Epidermal melanocyte (primary cell): ENCODE data around the gene WNT6.
A peak's percentile ranks its signal among the peaks of the same experiment; 100 is the strongest.
"Not testable (repeated sequence)": the region's sequence is repeated elsewhere in the genome, so short reads cannot be mapped to it uniquely, and the experiment has no call there.

ENCODE experiments used
- DNase-seq: peaks from one replicate; pipeline ENCODE4 v3.0.0; 2011; ENCODE audit warnings: low spot score; ENCODE audit not compliant: insufficient read length

WNT6 gene

DNA sequence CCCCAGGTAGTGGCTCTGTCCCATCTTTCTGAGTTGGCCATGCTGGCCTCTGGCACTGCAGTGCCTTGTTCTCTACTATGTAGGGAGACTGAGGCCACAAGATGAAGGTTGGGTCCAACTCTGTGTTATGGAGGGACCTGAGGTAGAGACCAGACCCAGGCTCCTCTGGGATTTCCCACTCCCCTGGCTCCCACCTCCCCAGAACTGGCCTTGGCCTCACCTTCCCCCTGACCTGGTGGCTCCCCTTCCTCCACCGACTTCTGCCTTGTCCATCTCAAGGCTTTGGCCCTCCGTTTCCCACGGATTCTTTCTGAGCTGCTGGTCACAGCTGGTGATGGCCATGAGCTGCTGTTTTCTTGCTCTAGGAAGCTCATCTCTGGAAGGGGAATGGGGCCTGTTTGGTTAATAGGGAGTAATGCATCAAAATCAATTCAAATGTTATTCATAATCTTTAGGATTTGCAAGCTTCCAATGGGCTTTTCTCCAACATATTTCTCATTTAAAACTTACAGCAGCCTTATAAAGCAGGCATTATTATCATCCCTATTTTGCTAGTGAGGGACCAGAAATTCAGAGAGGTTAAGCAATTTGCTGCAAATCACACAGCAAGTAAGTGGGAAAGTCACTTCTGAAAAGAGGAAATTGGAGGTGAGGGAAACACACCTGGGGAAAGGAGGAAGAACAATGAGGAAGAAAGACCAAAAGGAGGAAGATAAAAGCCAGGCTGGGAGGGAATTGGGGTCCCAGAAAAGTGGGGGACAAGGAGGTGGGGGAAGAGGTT, 28.9 kb upstream of the WNT6 start:
- no peak for DNase-seq

DNA sequence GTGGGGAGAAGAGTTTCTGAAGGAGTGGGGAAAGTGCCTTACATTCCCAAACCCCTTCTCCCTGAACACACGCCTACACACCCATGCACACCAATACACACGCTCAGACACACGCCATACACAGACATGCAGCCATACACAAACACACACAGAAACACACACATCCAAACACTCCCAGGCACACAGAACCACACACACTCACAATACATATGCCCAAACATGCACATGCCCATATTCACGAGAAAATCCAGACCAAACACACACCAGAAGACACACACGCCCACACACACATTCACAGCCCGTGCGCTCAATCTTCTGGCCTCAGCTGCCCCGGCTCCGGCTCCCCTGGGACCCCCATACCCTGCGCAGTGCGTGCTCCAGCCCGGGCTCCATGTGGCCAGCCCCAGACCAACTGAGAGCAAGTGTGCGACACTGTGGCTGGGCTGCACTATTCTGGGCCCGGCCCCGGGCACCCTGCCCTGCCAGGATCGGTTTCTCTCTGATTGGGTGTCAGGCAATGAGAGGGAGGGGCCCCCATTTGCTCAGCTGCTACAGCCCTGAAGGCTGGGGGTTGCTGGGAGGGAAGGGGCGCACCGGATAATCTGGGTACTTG, 28.1 kb upstream of the WNT6 start, which contains the start of gene PRKAG3:
Gene PRKAG3 (minus strand): TSS at position 426 of the 613 bp plus-strand sequence.
- DNase-seq: no peak

DNA sequence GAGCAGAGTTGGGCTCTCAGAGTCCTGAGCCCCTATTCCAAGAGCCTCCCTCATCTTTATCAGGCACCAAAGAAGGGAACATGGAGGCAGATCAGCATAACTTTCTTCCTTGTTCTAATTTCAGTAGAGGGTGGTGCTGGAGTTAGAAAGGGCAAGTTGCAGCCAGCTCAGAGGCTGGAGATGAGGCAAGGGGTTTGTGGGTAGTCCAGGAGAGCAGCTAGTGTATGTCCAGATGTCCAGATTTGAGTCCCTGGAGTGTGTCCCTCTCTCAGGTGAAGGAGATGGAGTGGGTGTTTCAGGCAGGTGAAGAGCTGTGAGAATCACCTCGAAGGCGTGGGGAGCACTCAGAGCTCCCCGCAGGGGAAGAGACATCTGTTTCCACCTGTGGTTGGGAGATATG, 27.5 kb upstream of the WNT6 start:
- DNase-seq: no peak

DNA sequence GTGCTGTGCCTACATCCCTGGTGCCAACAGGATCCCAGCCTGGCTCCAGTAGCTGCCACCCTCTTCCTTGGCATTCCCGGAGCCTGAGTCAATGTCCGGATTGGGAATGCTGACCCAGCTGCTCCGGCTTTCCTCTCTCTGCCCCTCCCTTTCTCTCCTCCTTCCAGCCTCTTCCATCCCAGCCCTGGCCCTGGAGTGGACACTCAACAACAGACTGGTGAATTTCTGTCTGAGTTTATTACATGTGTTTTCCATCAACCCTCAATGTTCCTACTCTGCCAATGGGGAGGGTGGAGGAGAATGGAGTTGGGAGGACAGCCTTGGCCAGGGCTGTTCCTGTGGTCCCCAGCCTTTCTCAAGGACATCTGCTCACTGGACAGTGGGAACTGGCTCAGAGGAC, 27.1 kb upstream of the WNT6 start:
- no peak for DNase-seq

DNA sequence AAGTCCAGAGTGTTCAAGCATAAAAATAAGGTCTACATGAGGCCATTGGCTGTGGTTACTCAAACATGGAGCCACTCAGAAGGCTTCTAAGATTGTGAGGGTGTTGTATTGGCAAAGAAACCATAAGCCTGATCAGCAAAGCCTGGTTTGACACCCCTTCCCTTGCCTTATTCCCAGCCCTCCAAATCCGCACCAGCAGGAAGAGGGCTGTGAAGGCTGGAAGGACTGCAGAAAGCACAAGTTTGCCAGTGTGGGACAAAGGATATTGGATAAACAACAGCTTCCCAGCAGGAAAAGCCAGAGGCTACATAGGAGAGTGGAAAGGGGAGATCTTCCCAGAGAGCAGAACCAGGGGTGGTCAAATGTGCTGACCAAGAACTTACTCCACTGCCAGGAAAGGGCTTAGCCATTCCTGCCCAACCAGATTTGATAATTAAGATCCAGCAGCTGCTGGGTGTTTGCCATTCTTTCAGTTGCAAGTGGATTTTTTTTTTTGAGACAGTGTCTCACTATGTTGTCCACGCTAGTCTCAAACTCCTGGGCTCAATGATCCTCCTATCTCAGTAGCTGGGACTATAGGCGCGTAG, 26.5 kb upstream of the WNT6 start:
- no peak for DNase-seq

DNA sequence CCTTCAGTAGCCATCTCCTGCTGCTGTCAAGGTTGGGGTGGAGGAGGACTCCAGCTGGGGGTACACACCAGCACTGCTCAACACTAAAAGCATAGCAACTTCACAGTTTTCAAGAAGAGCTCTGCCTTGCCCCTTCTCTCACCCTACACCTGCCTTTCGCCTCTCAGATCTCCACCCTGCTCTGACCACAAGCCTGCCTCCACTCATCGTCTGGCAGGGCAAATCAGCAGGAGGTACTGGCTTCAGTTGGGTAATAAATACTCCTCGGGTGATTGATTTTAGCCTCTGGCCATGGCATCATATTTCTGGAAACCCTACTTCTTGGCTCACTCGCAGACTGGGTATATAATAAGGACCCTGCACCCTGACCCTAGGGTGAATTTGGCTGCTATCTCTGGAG, 24.9 kb upstream of the WNT6 start:
- no peak for DNase-seq

DNA sequence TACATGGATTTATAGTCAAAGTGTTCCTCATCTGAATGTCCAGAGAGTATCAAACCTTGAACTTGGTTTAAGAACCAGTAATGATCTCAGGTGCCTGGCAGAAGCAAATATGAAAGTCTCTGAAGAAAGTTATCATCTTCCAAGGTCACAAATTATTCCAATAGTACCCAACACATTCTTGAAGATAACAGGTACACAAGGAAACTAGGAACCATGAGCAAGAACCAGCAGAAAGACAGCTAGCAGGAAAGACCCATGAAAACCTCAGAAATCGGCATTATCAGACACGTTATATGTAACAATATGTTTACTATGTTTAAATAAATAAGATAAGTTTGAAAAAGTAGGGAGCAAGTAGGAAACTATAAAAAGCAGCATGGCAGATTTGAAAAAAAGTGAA, 22.1 kb upstream of the WNT6 start:
- DNase-seq: no peak

DNA sequence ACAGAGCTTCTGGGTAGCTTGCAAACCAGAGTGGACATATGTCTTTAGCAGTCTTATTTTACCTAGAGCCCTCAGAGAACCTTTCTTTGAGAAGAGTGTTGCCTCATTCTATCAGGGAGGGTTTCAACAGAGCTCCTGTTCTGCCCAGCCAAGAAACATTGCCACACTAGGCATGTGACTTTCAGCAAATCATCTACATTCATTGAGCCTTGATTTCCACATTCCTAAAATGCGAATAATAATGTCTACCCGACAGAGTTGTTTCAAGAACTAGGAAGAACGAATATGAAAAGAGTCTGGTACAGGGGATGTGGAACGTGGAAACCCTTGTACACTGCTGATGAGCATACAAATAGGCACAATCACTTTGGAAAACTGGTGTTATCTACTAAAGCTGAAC, 20.2 kb upstream of the WNT6 start:
- DNase-seq: peak; percentile 43

DNA sequence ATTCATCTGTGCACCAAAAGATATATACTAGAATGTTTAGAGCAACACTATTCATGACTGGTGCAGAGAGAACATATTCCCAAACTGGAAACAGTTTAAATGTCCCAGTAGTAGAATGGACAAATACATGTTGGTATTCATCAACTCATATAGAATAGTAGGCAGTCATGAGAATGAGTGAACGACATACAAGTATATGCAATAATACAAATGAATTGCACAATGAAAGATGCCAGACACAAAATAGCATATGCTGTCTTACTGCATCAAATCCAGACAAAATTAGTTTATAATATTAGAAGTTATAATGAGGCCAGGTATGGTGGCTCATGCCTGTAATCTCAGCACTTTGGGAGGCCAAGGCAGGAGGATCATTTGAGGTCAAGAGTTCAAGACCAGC, 19.7 kb upstream of the WNT6 start:
- DNase-seq: no peak

DNA sequence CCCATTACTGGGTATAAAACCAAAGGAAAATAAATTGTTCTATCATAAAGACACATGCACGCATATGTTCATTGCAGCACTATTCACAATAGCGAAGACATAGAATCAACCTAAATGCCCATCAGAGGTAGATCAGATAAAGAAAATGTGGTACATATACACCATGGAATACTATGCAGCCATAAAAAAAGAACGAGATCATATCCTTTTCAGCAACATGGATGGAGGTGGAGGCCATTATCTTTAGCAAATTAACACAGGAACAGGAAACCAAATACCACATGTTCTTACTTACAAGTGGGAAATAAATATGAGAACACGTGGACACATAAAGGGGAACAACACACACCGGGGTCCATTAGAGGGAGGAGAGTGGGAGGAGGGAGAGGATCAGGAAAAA, 15.3 kb upstream of the WNT6 start:
- not testable (repeated sequence) for DNase-seq

DNA sequence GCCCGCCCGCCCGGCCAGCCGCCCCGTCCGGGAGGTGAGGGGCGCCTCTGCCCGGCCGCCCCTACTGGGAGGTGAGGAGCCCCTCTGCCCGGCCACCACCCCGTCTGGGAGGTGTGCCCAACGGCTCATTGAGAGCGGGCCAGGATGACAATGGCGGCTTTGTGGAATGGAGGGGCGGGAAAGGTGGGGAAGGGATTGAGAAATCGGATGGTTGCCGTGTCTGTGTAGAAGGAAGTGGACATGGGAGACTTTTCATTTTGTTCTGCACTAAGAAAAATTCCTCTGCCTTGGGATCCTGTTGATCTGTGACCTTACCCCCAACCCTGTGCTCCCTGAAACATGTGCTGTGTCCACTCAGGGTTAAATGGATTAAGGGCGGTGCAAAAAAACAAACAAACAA, 12.6 kb upstream of the WNT6 start:
- DNase-seq: not testable (repeated sequence)

DNA sequence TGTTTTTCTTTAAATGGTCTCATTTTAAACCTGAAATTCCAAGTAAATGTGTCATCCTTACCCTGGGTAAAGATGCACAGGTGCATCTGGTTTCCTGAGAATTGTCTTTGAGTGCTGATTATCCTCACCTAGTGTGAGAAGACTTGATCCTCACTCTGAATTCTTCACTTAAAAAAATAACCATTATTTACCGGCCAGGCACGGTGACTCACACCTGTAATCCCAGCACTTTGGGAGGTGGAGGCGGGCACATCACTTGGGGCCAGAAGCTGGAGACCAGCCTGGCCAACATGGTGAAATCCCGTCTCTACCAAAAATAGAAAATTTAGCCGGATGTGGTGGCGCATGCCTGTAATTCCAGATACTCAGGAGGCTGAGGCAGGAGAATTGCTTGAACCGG, 9.9 kb upstream of the WNT6 start:
- DNase-seq: no peak

DNA sequence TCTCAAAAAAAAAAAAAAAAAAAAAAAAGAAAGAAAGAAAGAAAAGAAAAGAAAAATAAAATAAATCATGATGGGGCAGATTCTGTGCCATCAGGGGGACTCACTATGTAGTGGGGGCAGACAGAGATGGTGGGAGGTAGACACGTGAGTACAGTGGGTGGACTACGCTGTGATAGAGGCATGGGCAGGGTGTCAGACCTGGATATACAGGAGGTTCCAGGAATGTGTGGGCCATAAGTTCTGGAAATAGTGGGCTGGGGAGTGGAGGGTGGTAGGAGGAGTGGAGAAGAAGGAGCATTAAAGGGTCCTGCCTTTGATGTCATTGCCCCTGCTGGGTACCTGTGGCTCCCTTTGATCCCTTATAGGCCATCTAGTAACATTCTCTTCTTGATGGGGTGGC, 8.8 kb upstream of the WNT6 start:
- no peak for DNase-seq

DNA sequence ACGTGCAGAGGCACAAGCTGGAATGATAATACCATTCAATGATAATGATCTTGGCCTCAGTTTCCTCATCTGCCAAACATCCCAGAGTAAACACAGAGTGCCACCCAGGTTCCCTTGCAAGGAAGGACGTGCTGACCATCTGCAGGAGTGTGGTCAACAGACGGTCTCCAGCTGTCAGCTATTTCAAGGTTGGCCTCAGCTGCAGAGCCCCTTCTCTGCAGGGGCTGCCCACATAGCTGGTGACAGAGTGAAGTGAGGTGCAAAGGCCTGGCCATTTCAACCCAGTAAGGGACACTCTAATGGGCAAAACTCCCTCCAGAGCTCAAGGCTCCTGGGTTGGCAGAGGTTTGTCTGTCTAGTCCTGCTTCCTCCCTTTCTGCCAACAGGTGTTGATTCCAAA, 8.3 kb upstream of the WNT6 start:
- DNase-seq: no peak

DNA sequence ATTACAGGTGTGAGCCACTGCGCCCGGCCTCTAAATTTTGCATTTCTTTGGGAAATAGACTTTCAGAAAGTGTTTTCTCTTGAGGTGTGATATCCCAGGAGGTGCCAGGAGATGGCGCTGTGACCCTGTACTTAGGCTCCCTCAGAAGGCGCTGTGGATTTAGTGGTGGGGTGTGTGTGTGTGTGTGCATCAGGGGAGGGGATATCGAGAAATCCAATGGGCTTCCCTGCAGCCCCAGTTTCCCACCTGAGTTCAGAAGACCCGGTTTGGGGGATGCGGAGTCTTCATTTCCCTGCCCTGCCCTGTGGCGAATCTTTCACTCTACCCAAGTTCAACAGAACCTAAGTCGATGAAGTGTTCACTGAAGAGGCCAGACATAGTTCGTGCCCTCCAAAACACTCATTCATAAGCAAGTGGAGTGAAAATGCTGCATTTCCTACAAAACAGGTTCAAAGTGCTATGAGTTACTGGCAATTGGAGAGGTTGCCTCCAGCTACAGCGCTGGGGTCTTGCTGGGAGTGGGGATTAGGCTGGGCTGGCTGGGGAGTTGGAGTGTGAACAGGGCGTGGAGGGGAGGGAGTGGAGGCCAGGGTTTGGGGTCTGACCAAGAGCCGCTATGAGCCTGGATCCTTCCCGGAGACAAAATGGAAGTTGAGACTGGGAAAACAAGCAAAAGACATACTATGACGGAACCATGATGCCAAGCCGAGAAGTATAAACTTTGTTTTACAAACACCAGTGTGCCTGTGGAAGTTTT, 6.5 kb upstream of the WNT6 start:
- no peak for DNase-seq

DNA sequence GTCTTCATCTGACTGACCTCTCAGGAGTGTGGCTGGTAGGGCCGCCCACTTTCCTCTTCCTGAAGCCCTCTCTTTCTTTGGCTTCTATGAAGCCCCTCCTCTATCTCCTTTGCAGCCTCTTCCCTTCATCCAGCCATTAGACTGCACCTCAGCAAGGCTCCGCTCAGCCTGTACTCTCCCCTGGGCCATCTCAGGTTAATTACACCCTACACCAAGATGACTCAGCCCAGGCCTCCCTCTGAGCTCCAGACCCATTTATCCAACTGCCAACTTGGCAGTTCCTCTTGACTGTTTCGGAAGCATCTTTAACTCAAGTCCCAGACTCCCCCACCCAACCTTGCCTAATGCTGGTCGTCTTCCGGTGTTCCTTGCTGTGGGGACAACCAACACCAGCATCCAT, 5.8 kb upstream of the WNT6 start:
- no peak for DNase-seq

DNA sequence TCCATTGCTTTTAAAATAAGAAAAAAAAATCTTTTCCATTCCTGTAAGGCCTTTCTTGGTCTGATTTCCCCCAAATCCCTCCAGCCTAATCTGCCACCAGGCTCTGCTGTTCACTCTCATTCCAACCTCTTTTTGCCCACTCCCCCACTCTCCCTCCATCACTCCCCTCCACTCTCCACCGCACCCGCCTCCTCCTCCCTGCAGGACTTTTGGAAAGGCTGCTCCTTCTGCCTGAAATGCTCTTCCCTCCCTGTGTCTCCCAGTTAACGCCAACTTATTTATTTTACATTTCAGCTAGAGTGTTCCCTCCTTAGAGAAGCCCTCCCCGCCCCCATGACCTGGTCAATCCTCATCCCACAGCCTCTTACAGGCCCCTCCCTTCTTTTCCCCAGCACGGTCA, 4.7 kb upstream of the WNT6 start:
- DNase-seq: no peak

DNA sequence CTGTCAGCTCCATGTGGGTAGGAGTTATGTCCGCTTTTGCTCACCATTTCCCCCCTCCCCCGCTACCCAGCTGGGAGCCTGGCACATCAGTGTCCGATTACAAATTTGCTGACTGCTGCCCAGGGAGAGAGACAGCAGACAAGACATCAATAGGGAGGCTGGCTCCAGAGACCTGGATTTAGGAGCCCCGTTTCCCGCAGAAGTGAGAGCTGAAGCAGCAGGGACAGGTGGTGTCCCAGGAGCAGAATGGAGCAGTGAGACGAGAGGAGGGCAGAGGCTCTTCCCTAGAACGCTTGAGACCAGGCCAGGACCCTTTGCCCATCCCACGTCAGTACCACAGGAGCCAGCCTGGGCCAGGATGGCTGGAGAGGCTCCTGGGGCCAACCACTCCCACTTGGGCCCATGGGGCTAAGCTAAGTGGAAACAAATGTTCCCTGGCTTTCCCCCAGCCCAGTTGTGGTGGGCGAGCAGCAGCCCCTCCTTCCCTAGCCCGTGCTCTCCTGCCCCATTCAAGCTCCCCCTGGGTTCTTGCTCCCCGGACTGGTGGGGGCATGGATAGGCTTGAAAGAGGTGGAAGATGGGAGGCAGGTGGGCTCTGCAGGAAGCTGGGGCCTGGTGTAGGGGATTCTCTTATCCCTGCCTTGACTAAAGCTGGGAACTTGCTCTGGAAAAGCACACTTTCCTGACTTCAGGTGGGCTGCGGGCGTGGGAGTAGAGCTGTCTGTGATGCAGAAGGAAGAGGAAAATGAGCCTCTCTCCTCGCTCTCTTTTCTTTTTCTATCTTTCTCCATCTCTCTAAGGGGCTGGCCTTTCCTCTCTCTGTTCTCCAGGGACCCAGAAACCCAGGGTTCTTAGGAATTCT, 4.1 kb upstream of the WNT6 start:
- DNase-seq: no peak

DNA sequence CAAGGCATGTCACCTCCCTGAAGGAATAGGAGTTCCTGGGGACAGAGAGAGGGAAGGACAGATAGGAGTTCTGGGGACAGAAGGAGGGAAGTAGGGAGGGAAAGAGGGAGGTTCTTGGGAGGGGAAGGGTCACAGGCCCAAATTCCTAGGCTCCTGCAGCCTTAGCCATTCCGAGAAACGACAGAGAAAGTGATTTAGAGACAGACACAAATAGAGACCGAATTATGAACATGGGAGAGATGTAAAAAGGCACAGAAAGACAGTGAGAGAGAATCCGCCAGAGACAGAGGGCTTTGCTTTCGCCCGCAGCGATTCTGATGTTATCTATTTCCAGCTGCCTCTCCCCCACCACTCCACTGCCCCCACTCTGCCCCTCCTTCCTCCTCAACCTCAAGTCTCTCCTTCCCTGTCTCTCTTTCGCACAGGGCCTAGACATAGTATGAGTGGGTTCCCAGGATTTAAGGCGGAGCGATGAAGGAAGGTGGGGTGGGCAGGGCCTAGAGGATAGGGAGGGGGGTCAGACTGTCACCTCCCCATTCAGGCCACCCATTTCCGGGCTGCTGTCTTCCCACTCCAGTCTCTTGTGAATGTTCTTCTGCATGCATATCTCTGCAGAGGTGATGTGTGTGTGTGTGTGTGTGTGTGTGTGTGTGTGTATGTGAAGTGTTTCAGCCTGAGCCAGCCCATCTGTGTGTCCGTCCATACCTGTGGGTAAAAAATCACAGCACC, 3.3 kb upstream of the WNT6 start:
- no peak for DNase-seq

DNA sequence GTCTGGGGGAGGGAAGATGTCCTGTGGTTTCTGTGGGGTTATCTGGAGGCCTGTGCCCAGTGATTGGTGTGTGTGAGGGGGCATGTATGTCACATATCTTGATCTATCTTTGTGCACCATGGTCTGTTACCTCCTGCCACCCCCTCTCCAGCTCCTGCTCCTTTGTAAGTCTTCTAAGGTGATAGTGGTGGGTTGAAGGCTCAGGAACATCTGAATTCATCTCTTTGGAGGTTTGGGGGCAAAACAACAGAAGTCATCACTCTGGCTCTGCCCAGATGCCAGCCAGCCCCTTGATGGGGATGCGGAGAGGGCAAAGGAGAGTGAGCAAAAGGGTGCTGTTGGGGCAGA, 2.7 kb upstream of the WNT6 start:
- DNase-seq: no peak
